Measurements from ENCODE around the gene PPP1R16B.
A peak's percentile ranks its signal among the peaks of the same experiment; 100 is the strongest.

The PPP1R16B gene

GRCh38 chr20:38896009-38896594, 90.6 kb downstream of the PPP1R16B start:
- no peak for DNase-seq (ENCODE audit: low read depth)

GRCh38 chr20:38897267-38897666, 91.8 kb downstream of the PPP1R16B start:
- no peak for DNase-seq (ENCODE audit: low read depth)

GRCh38 chr20:38900606-38901005, 95.1 kb downstream of the PPP1R16B start:
- DNase-seq (ENCODE audit: low read depth), result no peak

- DNase-seq (ENCODE audit: low read depth), result no peak
These were observed 97.1 kb downstream of the PPP1R16B start for GRCh38 chr20:38902601-38903000.

DNA sequence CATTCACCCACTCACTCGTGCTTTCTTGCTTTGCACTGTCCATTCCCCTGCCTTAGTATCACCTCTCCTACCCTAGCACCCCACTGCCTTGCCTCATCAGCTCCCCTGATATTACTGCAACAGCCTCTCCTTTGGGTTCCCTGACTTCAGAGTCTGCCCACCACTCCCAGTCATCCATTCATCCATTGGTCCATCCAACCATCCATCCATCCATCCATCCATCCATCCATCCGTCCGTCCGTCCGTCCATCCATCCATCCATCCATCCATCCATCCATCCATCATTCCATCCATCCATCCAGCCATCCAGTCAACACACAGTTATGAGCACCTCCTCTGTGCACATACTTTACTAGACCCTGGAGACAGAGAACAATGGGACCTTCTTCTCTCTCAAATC, 97.8 kb downstream of the PPP1R16B start:
- no peak for DNase-seq (ENCODE audit: low read depth)

DNA sequence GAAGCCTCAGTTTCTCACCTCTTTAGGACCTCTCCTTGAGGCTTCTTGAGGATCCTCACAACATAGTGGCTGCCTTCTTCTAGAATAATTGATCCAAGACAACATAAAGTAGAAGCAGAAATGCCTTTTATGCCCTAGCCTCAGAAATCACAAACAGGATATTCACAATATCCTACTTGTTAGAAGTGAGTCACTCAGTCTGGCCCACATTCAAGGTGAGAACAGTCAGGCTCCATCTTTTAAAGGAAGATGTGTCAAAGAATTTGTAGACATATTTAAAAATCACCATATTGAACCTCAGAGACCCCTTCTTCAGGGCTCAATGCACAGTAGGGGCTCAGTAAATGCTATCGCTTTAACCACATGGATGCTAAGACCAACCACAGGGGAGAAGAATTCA, 99.9 kb downstream of the PPP1R16B start:
- no peak for DNase-seq (ENCODE audit: low read depth)

DNA sequence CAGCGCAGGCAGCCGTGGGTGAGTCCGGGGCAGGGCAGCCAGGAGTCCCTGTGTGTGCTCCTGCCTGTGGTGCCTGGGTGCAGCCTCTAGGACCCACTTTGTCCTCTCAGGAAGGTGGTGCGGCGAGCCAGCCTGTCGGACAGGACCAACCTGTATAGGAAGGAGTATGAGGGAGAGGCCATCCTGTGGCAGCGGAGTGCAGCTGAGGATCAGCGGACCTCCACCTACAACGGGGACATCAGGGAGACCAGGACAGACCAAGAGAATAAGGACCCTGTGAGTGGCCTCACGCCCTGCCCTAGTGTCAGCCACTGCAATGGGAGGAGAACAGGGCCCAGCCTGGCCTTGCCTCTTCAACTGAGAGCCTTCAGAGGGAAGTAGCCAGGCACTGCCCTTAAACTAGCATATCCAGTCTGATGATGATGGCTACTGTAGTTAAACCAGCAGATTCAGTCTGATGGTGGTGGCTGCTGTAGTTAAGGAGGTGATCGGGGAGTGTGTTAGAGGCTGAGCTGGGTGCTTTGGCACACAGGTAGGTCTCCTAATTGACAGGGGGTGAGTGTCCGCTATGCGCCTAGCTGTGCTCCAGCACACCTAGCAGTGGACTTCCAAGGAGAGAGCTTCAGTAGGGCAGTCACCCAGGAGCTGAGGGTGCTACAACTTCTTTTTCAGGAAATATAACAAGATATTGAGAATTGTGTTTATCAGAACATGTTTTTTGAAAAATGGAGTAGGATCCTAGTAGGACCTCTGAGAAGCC, 102.6 kb downstream of the PPP1R16B start:
- no peak for DNase-seq (ENCODE audit: low read depth)

DNA sequence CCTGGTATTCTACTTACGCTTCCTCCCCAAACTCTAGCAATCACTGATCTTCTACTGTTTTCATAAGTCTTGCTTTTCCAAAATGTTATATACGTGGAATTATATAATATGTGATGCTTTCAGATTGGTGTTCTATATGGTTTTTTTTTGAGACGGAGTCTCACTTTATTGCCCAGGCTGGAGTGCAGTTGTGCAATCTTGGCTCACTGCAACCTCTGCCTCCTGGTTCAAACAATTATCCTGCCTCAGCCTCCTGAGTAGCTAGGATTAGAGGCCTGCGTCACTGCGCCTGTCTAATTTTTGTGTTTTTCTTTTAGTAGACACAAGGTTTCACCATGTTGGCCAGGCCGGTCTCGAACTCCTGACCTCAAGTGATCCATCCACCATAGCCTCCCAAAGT, 109.9 kb downstream of the PPP1R16B start:
- no peak for DNase-seq (ENCODE audit: low read depth)

DNA sequence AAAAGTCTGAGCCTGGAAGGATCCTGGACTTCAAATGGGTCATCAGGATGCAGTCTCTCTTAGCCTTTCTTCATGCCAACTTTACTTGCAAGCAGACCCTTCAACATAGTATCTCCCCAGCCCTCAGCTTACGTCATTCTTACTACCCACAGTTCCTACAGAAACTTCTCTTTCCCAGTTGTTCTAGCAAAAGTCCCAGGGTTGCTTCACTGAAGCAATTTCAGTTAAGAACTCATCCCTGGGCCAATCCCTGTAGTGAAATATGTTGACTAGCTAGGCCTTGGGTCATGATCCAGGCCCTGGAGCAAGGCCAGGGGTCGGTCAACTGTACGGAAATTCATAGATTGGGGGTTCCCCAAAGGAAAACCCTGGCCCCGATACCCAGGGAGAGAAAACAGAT, 112.2 kb downstream of the PPP1R16B start:
- no peak for DNase-seq (ENCODE audit: low read depth)

DNA sequence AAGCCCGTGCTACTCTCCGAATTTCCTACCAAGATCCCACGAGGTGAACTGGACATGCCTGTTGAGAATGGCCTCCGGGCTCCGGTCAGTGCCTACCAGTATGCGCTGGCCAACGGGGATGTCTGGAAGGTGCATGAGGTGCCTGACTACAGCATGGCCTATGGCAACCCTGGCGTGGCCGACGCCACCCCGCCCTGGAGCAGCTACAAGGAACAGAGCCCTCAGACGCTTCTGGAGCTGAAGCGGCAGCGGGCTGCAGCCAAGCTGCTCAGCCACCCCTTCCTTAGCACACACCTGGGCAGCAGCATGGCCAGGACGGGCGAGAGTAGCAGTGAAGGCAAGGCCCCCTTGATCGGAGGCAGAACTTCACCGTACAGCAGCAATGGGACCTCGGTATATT, 112.7 kb downstream of the PPP1R16B start:
- DNase-seq (ENCODE audit: low read depth), result no peak

GRCh38 chr20:38919683-38920082, 114.2 kb downstream of the PPP1R16B start:
- DNase-seq (ENCODE audit: low read depth), result no peak

GRCh38 chr20:38920411-38920810, 114.9 kb downstream of the PPP1R16B start:
- no peak for DNase-seq (ENCODE audit: low read depth)

- no peak for DNase-seq (ENCODE audit: low read depth)
These were observed 115.4 kb downstream of the PPP1R16B start for GRCh38 chr20:38920851-38921250.

- no peak for DNase-seq (ENCODE audit: low read depth)
These were observed 119.2 kb downstream of the PPP1R16B start for GRCh38 chr20:38924718-38925117.

GRCh38 chr20:38926142-38926933, 120.8 kb downstream of the PPP1R16B start, which contains the start of gene FAM83D:
Gene FAM83D (plus strand): TSS chr20:38926417. CDS start chr20:38926443, 26 bp downstream.
- peak; percentile 87 for DNase-seq (ENCODE audit: low read depth)

GRCh38 chr20:38926934-38927616, 121.6 kb downstream of the PPP1R16B start:
- DNase-seq (ENCODE audit: low read depth), result no peak

DNA sequence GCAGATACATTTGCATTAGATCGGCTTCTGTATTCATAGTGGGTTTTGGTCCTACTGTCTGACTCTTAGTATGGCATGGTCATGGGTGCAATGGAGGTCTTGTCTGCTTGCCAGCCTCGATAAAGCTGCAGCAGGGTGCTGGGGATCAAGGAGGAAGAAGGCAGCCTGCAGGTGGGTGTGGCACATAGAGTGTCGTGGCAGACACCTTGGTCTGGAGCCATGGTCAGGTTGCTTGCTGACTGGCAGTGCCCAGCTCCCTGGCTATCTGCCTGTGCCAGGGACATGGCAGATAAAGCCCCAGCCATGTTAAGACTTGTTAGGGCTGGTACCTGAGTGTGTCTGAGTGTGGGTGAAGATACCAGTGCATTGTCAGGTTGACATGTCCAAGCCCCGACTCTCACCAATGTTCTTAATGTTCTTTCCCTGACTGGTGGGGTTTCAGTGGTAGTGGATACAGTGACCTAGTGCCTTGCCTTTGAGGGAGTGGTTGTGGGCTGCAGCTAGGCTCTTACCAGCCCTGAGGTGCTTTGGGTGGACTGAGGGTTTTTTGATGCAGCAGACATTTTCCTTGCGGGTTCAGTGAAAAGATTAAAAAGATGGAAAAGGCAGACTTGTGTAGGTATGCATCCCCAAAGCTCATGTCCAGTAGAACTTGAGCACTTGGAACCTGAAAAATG, 122.5 kb downstream of the PPP1R16B start:
- DNase-seq (ENCODE audit: low read depth), result no peak

DNA sequence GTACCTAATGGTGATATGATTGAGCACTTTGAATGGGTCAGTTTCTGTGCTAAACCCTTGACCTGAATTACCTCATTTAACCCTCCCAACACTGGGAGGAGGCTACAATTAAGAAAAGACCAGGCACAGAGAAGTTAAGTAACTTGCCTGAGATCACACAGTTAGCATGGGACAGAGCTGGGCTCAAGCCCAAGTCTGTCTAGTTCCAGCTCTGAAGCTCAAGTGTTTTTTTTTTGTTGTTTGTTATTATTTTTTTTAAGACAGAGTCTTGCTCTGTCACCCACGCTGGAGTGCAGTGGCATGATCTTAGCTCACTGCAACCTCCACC, 124.7 kb downstream of the PPP1R16B start:
- no peak for DNase-seq (ENCODE audit: low read depth)

- DNase-seq (ENCODE audit: low read depth), result no peak
These were observed 126.5 kb downstream of the PPP1R16B start for GRCh38 chr20:38931984-38932383.

- peak; percentile 17 for DNase-seq (ENCODE audit: low read depth)
These were observed 127.1 kb downstream of the PPP1R16B start for GRCh38 chr20:38932457-38933120.

DNA sequence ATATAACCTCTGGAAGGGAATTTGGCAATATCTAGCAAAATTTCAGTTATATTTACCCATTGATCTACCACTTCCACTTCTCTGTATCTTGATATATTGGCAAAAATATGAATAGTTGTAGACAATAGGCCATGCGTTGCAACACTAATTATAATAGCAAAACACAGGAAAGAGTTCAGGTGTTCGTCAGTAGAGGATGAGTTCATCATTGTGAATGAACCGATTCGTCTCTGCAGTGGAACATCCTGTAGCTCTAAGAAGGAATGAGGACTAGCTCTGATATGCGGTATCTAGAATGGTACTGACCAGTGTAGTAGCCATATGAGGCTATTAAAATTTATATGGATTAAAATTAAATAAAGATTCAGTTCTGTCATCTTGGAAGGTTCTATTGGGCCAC, 129.0 kb downstream of the PPP1R16B start:
- no peak for DNase-seq (ENCODE audit: low read depth)

All from non-pigmented ciliary epithelial cell (primary cell).